HCT116 (cell line): ENCODE results near the gene MYL3. TPM values are rescaled to one million over a fixed set of nuclear protein-coding genes. Genes with fewer than 3 reads are reported as not detected.

Source experiments
- ATAC-seq: fragments of 200-7000 bp; cut with Tn5 transposase; 2 replicates; pipeline ENCODE4 v1.9.1; 2020; ENCODE audit warnings: mild to moderate bottlenecking, moderate library complexity
- BruUV-seq: library from RNA; stranded (reverse); fragments of 400-500 nt; replicated peaks from 2 replicates; lab custom pipeline; 2021; lab: Mats Ljungman, UMichigan
- CTCF ChIA-PET: fragments of 300-600 bp; sonication (Branson Sonifier 250); formaldehyde crosslinking; loops from one replicate; lab custom pipeline; 2021; ENCODE audit warnings: antibody characterized with exemption; lab: Charles Lee
- POLR2A ChIA-PET: fragments of 300-600, 350-600 bp; sonication (Branson Sonifier 250); formaldehyde crosslinking; loops from one replicate; lab custom pipeline; 2021; ENCODE audit warnings: antibody characterized with exemption; lab: Charles Lee
- RAD21 ChIA-PET, 2 experiments: fragments of 300-600 bp; sonication (Branson Sonifier 250); formaldehyde crosslinking; loops; one replicate each; lab custom pipeline; 2023; ENCODE audit warnings: low total read pairs in 2 of 2; ENCODE audit not compliant: uncharacterized antibody in 2 of 2, unreplicated experiment in 2 of 2, low non-redundant PET in 1 of 2; lab: Charles Lee
- DNase-seq: peaks from one replicate; pipeline ENCODE4 v3.0.0-alpha.2; 2010; ENCODE audit warnings: low read depth, low spot score
- H2AFZ ChIP-seq: fragments of 200-600 bp; shearing (Covaris generic), sonication (generic); 2 replicates; pipeline ENCODE4 v1.6.1; 2017; ENCODE audit warnings: low read depth, mixed run types, mixed read lengths, antibody characterized with exemption, low read length; ENCODE audit not compliant: poor library complexity, severe bottlenecking
- H3K27ac ChIP-seq: 2 replicates; pipeline ENCODE4 v1.5.1; 2012; ENCODE audit warnings: low read depth, low read length
- H3K27me3 ChIP-seq: fragments of 200-600 bp; sonication (generic); 2 replicates; pipeline ENCODE4 v1.6.1; 2016; ENCODE audit warnings: mixed run types, low read length, mixed read lengths; ENCODE audit not compliant: insufficient read depth
- H3K36me3 ChIP-seq, 2 experiments: fragments of 200-500 bp in 1 of 2; fragments of 200-600 bp in 1 of 2; sonication (Bioruptor generic) in 1 of 2; sonication (generic) in 1 of 2; 2 replicates each; pipeline versions ENCODE4 v1.5.1 to v1.6.1; 2014 to 2016; ENCODE audit warnings: low read length in 2 of 2, inconsistent platforms in 1 of 2, mixed read lengths in 1 of 2, mixed run types in 1 of 2; ENCODE audit not compliant: insufficient read depth in 2 of 2, control insufficient read depth in 1 of 2
- H3K4me1 ChIP-seq, 2 experiments: fragments of 200-600 bp in 1 of 2; sonication (generic) in 1 of 2; 2 replicates each; pipeline versions ENCODE4 v1.5.1 to v1.6.1; 2012 to 2017; ENCODE audit warnings: low read length in 2 of 2, inconsistent platforms in 1 of 2, mild to moderate bottlenecking in 1 of 2, mixed read lengths in 1 of 2, mixed run types in 1 of 2, moderate library complexity in 1 of 2; ENCODE audit not compliant: insufficient read depth in 2 of 2, control insufficient read depth in 1 of 2
- H3K4me2 ChIP-seq: fragments of 200-600 bp; sonication (generic); 2 replicates; pipeline ENCODE4 v1.6.1; 2017; ENCODE audit warnings: mixed run types, low read length, mixed read lengths
- H3K4me3 ChIP-seq, 2 experiments: fragments of 200-600 bp in 1 of 2; sonication (generic) in 1 of 2; replicated peaks in 1 of 2; 2 replicates each; pipeline ENCODE4 v1.5.1; 2011 to 2016; ENCODE audit warnings: low read length in 2 of 2, control low read depth in 1 of 2, low read depth in 1 of 2, mild to moderate bottlenecking in 1 of 2, mixed read lengths in 1 of 2, mixed run types in 1 of 2
- H3K79me2 ChIP-seq: fragments of 200-600 bp; sonication (generic); 2 replicates; pipeline ENCODE4 v1.6.1; 2017; ENCODE audit warnings: mild to moderate bottlenecking, mixed run types, low read length, moderate library complexity, mixed read lengths; ENCODE audit not compliant: insufficient read depth
- H3K9ac ChIP-seq: fragments of 200-600 bp; sonication (generic); 2 replicates; pipeline ENCODE4 v1.6.1; 2016; ENCODE audit warnings: low read length, mixed read lengths
- H3K9me2 ChIP-seq: fragments of 200-600 bp; sonication (generic), shearing (Covaris generic); 2 replicates; pipeline ENCODE4 v1.6.1; 2017; ENCODE audit warnings: mixed run types, mild to moderate bottlenecking, moderate library complexity; ENCODE audit not compliant: insufficient read depth
- H3K9me3 ChIP-seq, 2 experiments: fragments of 200-500 bp in 1 of 2; fragments of 200-600 bp in 1 of 2; sonication (Bioruptor generic) in 1 of 2; sonication (generic) in 1 of 2; 2 replicates each; pipeline ENCODE4 v1.6.1; 2014 to 2017; ENCODE audit warnings: low read length in 2 of 2, mixed read lengths in 2 of 2, inconsistent platforms in 1 of 2, low read depth in 1 of 2, mild to moderate bottlenecking in 1 of 2, mixed run types in 1 of 2, moderate library complexity in 1 of 2; ENCODE audit not compliant: control insufficient read depth in 1 of 2, insufficient read depth in 1 of 2
- H4K20me1 ChIP-seq: fragments of 200-600 bp; sonication (generic), shearing (Covaris generic); 2 replicates; pipeline ENCODE4 v1.6.1; 2017; ENCODE audit warnings: mixed run types, mild to moderate bottlenecking, moderate library complexity; ENCODE audit not compliant: insufficient read depth
- CEBPB ChIP-seq: IDR thresholded peaks from 2 replicates; pipeline ENCODE4 v1.6.1; 2012; ENCODE audit warnings: low read depth
- EGR1 ChIP-seq: IDR thresholded peaks from 2 replicates; pipeline ENCODE4 v1.6.1; 2012; ENCODE audit warnings: low read depth
- ELF1 ChIP-seq: IDR thresholded peaks from 2 replicates; pipeline ENCODE4 v1.6.1; 2012; ENCODE audit warnings: low read depth, borderline replicate concordance
- POLR2A ChIP-seq: IDR thresholded peaks from 2 replicates; pipeline ENCODE4 v1.7.0; 2011; ENCODE audit warnings: borderline replicate concordance; ENCODE audit not compliant: insufficient read depth, insufficient read length; ENCODE audit errors: extremely low read depth
- POLR2AphosphoS5 ChIP-seq: IDR thresholded peaks from 2 replicates; pipeline ENCODE4 v1.6.1; 2011; ENCODE audit warnings: mild to moderate bottlenecking, low read depth, low read length, moderate library complexity
- YY1 ChIP-seq: IDR thresholded peaks from 2 replicates; pipeline ENCODE4 v1.6.1; 2011; ENCODE audit warnings: low read length, low read depth, moderate library complexity, mild to moderate bottlenecking; ENCODE audit not compliant: insufficient replicate concordance; ENCODE audit errors: extremely low read depth
- ZNF274 ChIP-seq: fragments of 200-500 bp; sonication (Bioruptor generic); IDR thresholded peaks from 2 replicates; pipeline ENCODE4 v1.6.1; 2014; ENCODE audit warnings: mild to moderate bottlenecking, low read depth, low read length, inconsistent platforms
- intact Hi-C: fragments of 100-400 bp; cut with micrococcal nuclease; formaldehyde crosslinking; loops from 2 replicates; pipeline ENCODE4 v1.10.0; 2022
- total RNA-seq: library from RNA; stranded (reverse); gene quantifications from one replicate; pipeline ENCODE4 v1.2.1, GENCODE V29; 2021; ENCODE audit not compliant: unreplicated experiment
- TF ChIP-seq, protein P1 (sequence below): IDR thresholded peaks from 2 replicates; pipeline ENCODE4 v1.6.1; 2011; ENCODE audit warnings: mild to moderate bottlenecking, low read length, moderate library complexity; ENCODE audit not compliant: insufficient replicate concordance; ENCODE audit errors: extremely low read depth
- TF ChIP-seq, protein P2 (sequence below): IDR thresholded peaks from 2 replicates; pipeline ENCODE4 v1.6.1; 2012
- TF ChIP-seq, protein P3 (sequence below): IDR thresholded peaks from 2 replicates; pipeline ENCODE4 v1.6.1; 2012; ENCODE audit warnings: low read depth

Gene MYL3
- total RNA-seq, 1 experiment from 2014 or later: not detected

DNA sequence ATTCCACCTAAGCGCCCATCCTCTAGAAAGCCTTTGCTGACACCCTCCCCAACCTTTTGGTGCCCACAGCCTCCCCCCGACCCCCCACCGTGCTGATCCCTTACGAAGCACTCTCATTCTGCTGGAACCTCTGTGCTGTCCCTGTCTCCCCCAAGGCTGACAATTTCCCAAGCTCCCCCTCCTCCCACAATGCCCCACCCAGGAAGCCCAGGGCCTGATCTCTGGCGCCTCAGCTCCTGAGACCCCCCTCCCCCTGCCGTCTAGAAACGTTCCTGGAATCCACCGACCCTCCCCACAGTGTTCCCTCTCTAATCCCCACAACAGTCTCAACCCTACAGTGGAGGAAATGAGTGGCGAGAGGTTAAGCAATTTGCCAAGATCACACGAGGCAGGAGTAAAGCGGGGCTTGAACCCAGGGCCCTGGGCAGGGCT, 18.3 kb downstream of the MYL3 start:
- TF ChIP-seq CEBPB (no peak), ELF1 (no peak), ZNF274 (no peak), POLR2A (no peak), POLR2AphosphoS5 (no peak)
- TF ChIP-seq, protein P1, sequence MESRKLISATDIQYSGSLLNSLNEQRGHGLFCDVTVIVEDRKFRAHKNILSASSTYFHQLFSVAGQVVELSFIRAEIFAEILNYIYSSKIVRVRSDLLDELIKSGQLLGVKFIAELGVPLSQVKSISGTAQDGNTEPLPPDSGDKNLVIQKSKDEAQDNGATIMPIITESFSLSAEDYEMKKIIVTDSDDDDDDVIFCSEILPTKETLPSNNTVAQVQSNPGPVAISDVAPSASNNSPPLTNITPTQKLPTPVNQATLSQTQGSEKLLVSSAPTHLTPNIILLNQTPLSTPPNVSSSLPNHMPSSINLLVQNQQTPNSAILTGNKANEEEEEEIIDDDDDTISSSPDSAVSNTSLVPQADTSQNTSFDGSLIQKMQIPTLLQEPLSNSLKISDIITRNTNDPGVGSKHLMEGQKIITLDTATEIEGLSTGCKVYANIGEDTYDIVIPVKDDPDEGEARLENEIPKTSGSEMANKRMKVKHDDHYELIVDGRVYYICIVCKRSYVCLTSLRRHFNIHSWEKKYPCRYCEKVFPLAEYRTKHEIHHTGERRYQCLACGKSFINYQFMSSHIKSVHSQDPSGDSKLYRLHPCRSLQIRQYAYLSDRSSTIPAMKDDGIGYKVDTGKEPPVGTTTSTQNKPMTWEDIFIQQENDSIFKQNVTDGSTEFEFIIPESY: no peak
- intact Hi-C loops: no loop called here
- Histone ChIP-seq H3K4me3 (no peak overlapping the region), H3K9me3 (peaks cover 7 to 11% of the 10 kb centered on the region in 2 experiments; a peak in 3 of 4 replicates), H4K20me1 (no peaks in the 10 kb centered on the region), H3K4me1 (no peaks in the 10 kb centered on the region), H3K27me3 (no peaks in the 10 kb centered on the region), H3K4me2 (no peak overlapping the region), H3K9ac (no peak overlapping the region), H3K9me2 (no peaks in the 10 kb centered on the region), H3K36me3 (no peaks in the 10 kb centered on the region), H2AFZ (no peak overlapping the region), H3K79me2 (no peaks in the 10 kb centered on the region), H3K27ac (no peak overlapping the region)
- BruUV-seq: no TSS peak
- ChIA-PET CTCF (no interaction called here), RAD21 (no interaction called here), POLR2A (no interaction called here)
- DNase-seq (no peak), ATAC-seq (no peak)

DNA sequence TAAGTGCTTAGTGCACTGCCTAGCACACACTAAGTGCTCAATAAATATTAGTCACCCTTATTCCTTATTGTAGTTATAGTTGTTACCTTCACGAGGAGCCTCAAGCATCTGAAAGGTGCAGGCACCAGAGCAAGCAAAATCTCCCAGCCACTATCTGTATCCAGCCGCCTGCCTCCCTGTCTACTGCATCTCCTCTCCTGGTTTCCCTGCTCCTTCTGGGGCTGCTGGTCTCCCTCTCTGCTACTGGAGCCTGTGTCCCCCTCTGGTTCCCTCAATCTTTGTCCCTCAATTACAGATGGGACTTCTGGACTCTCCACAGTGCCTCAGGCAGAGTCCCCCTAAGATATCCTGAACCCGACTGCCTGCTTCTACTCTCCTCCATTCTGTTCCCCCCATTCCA, 18.8 kb downstream of the MYL3 start:
- CTCF ChIA-PET: no interaction called here

More for the DNA sequence above, 18.8 kb downstream of the MYL3 start:
- Histone ChIP-seq H3K4me2 (no peak overlapping the region), H3K9ac (no peak overlapping the region), H2AFZ (no peak overlapping the region), H3K9me3 (peaks cover 8 to 11% of the 10 kb centered on the region in 2 experiments; a peak in 3 of 4 replicates), H3K4me1 (no peaks in the 10 kb centered on the region), H3K79me2 (no peaks in the 10 kb centered on the region), H3K36me3 (no peaks in the 10 kb centered on the region), H3K4me3 (no peak overlapping the region), H3K9me2 (no peaks in the 10 kb centered on the region), H4K20me1 (no peaks in the 10 kb centered on the region), H3K27ac (no peak overlapping the region), H3K27me3 (no peaks in the 10 kb centered on the region)
- ATAC-seq (no peak), DNase-seq (no peak)
- RAD21 ChIA-PET: no interaction called here
- intact Hi-C loops: no loop called here
- BruUV-seq: no TSS peak
- POLR2A ChIA-PET: no interaction called here
- TF ChIP-seq EGR1 (no peak), ELF1 (no peak), ZNF274 (no peak), YY1 (no peak), POLR2AphosphoS5 (no peak)
- TF ChIP-seq, protein P2, sequence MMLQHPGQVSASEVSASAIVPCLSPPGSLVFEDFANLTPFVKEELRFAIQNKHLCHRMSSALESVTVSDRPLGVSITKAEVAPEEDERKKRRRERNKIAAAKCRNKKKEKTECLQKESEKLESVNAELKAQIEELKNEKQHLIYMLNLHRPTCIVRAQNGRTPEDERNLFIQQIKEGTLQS: no peak
- TF ChIP-seq, protein P3, sequence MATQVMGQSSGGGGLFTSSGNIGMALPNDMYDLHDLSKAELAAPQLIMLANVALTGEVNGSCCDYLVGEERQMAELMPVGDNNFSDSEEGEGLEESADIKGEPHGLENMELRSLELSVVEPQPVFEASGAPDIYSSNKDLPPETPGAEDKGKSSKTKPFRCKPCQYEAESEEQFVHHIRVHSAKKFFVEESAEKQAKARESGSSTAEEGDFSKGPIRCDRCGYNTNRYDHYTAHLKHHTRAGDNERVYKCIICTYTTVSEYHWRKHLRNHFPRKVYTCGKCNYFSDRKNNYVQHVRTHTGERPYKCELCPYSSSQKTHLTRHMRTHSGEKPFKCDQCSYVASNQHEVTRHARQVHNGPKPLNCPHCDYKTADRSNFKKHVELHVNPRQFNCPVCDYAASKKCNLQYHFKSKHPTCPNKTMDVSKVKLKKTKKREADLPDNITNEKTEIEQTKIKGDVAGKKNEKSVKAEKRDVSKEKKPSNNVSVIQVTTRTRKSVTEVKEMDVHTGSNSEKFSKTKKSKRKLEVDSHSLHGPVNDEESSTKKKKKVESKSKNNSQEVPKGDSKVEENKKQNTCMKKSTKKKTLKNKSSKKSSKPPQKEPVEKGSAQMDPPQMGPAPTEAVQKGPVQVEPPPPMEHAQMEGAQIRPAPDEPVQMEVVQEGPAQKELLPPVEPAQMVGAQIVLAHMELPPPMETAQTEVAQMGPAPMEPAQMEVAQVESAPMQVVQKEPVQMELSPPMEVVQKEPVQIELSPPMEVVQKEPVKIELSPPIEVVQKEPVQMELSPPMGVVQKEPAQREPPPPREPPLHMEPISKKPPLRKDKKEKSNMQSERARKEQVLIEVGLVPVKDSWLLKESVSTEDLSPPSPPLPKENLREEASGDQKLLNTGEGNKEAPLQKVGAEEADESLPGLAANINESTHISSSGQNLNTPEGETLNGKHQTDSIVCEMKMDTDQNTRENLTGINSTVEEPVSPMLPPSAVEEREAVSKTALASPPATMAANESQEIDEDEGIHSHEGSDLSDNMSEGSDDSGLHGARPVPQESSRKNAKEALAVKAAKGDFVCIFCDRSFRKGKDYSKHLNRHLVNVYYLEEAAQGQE: no peak
